H1 (cell line): ENCODE results near the gene SLC7A11. TPM values are rescaled to one million over a fixed set of nuclear protein-coding genes. Genes with fewer than 3 reads are reported as not detected.

ENCODE experiments used
- CTCF ChIA-PET: fragments of 300-600 bp; sonication (Branson Sonifier 250); formaldehyde crosslinking; loops from one replicate; lab custom pipeline; 2021; ENCODE audit not compliant: partially characterized antibody; lab: Charles Lee
- POLR2A ChIA-PET: fragments of 300-600 bp; sonication (Branson Sonifier 250); formaldehyde crosslinking; loops from one replicate; lab custom pipeline; 2021; ENCODE audit warnings: inconsistent platforms; ENCODE audit not compliant: partially characterized antibody; lab: Charles Lee
- DNase-seq, 2 experiments: peaks; one replicate each; pipeline versions ENCODE4 v3.0.0 to v3.0.0-alpha.2; 2010 to 2022; ENCODE audit warnings: low spot score in 2 of 2, low read depth in 1 of 2, mixed read lengths in 1 of 2
- FAIRE-seq: peaks from 2 replicates; lab custom pipeline; 2011; peaks lifted over from hg19 to GRCh38; lab: Jason Lieb, UNC
- H2AFZ ChIP-seq: 2 replicates; pipeline ENCODE4 v1.8.1; 2012; ENCODE audit warnings: low read length, inconsistent platforms
- H2AK5ac ChIP-seq: 2 replicates; pipeline ENCODE4 v1.6.1; 2013; ENCODE audit warnings: low read depth, low read length
- H2BK120ac ChIP-seq: replicated peaks from 2 replicates; pipeline ENCODE3; 2013; ENCODE audit warnings: low read depth, low read length, inconsistent platforms
- H2BK12ac ChIP-seq: 2 replicates; pipeline ENCODE4 v1.6.1; 2013; ENCODE audit warnings: low read depth, low read length
- H2BK15ac ChIP-seq: 2 replicates; pipeline ENCODE4 v1.6.1; 2013; ENCODE audit warnings: low read length
- H2BK20ac ChIP-seq: 2 replicates; pipeline ENCODE4 v1.6.1; 2013; ENCODE audit warnings: low read length
- H2BK5ac ChIP-seq: 2 replicates; pipeline ENCODE4 v1.6.1; 2013; ENCODE audit warnings: low read depth, low read length
- H3K14ac ChIP-seq: 2 replicates; pipeline ENCODE4 v1.6.1; 2013; ENCODE audit warnings: inconsistent platforms; ENCODE audit not compliant: insufficient read length
- H3K18ac ChIP-seq: 2 replicates; pipeline ENCODE4 v1.6.1; 2013; ENCODE audit warnings: low read length; ENCODE audit errors: extremely low read depth
- H3K23ac ChIP-seq: 2 replicates; pipeline ENCODE4 v1.6.1; 2013; ENCODE audit warnings: inconsistent platforms; ENCODE audit not compliant: insufficient read length
- H3K23me2 ChIP-seq: 2 replicates; pipeline ENCODE4 v1.6.1; 2013; ENCODE audit warnings: low read depth, low read length
- H3K27ac ChIP-seq: 2 replicates; pipeline ENCODE4 v1.6.1; 2011; ENCODE audit warnings: low read depth, low read length, inconsistent platforms
- H3K27me3 ChIP-seq, 4 experiments: replicated peaks in 1 of 4; 1 replicate in 1 of 4; 2 replicates in 3 of 4; pipeline versions ENCODE4 v1.6.1 to v1.8.1; 2011 to 2013; ENCODE audit warnings: low read length in 3 of 4, mild to moderate bottlenecking in 3 of 4, inconsistent platforms in 2 of 4, mixed read lengths in 2 of 4, moderate library complexity in 1 of 4; ENCODE audit not compliant: control insufficient read depth in 3 of 4, insufficient read depth in 3 of 4; ENCODE audit errors: extremely low read depth in 1 of 4
- H3K36me3 ChIP-seq, 4 experiments: 2 replicates each; pipeline versions ENCODE4 v1.6.1 to v1.8.1; 2011 to 2013; ENCODE audit warnings: mild to moderate bottlenecking in 4 of 4, low read length in 3 of 4, moderate library complexity in 2 of 4, control low read depth in 1 of 4, inconsistent platforms in 1 of 4; ENCODE audit not compliant: insufficient read depth in 4 of 4, control insufficient read depth in 2 of 4
- H3K4ac ChIP-seq: replicated peaks from 2 replicates; pipeline ENCODE3; 2013; ENCODE audit warnings: low read length, low read depth, mixed read lengths, inconsistent platforms; ENCODE audit not compliant: insufficient read length
- H3K4me1 ChIP-seq, 4 experiments: replicated peaks in 1 of 4; 1 replicate in 1 of 4; 2 replicates in 3 of 4; pipeline versions ENCODE4 v1.6.1 to v1.8.1; 2011 to 2013; ENCODE audit warnings: low read length in 3 of 4, inconsistent platforms in 2 of 4, mixed read lengths in 1 of 4; ENCODE audit not compliant: insufficient read depth in 4 of 4, control insufficient read depth in 3 of 4
- H3K4me2 ChIP-seq, 2 experiments: 2 replicates each; pipeline versions ENCODE4 v1.6.1 to v1.8.1; 2011 to 2013; ENCODE audit warnings: low read depth in 2 of 2, low read length in 2 of 2, control low read depth in 1 of 2, inconsistent platforms in 1 of 2, mild to moderate bottlenecking in 1 of 2; ENCODE audit not compliant: insufficient read depth in 1 of 2
- H3K4me3 ChIP-seq, 4 experiments: fragments of 200-600, 300-600 bp in 1 of 4; sonication (generic), shearing (Covaris generic), sonication (Bioruptor Twin) in 1 of 4; 2 replicates each; pipeline versions ENCODE4 v1.5.1 to v1.8.1; 2011 to 2016; ENCODE audit warnings: low read length in 4 of 4, low read depth in 3 of 4, control low read depth in 2 of 4, inconsistent platforms in 2 of 4, mild to moderate bottlenecking in 2 of 4, mixed read lengths in 1 of 4, moderate library complexity in 1 of 4; ENCODE audit not compliant: insufficient read depth in 2 of 4; ENCODE audit errors: extremely low read depth in 1 of 4
- H3K56ac ChIP-seq: replicated peaks from 2 replicates; pipeline ENCODE3; 2013; ENCODE audit warnings: low read depth, mild to moderate bottlenecking, mixed read lengths, low read length, inconsistent platforms; ENCODE audit not compliant: insufficient read length
- H3K79me1 ChIP-seq: 2 replicates; pipeline ENCODE4 v1.6.1; 2013; ENCODE audit warnings: low read depth, low read length, control low read depth
- H3K79me2 ChIP-seq, 2 experiments: 2 replicates each; pipeline versions ENCODE4 v1.6.1 to v1.8.1; 2012 to 2013; ENCODE audit warnings: low read length in 2 of 2, mild to moderate bottlenecking in 2 of 2, inconsistent platforms in 1 of 2; ENCODE audit not compliant: insufficient read depth in 2 of 2, control insufficient read depth in 1 of 2
- H3K9ac ChIP-seq, 4 experiments: replicated peaks in 1 of 4; 1 replicate in 1 of 4; 2 replicates in 3 of 4; pipeline versions ENCODE4 v1.6.1 to v1.8.1; 2011 to 2013; ENCODE audit warnings: low read depth in 3 of 4, low read length in 3 of 4, control low read depth in 2 of 4, mild to moderate bottlenecking in 2 of 4, moderate library complexity in 2 of 4, inconsistent platforms in 1 of 4; ENCODE audit errors: extremely low read depth in 1 of 4
- H3K9me3 ChIP-seq, 2 experiments: 2 replicates each; pipeline versions ENCODE4 v1.6.1 to v1.8.1; 2012 to 2013; ENCODE audit warnings: mild to moderate bottlenecking in 2 of 2, moderate library complexity in 2 of 2, control low read depth in 1 of 2, inconsistent platforms in 1 of 2, low read depth in 1 of 2, low read length in 1 of 2, mixed read lengths in 1 of 2; ENCODE audit not compliant: insufficient read depth in 2 of 2
- H4K20me1 ChIP-seq, 2 experiments: replicated peaks in 1 of 2; 2 replicates each; pipeline versions ENCODE3 to v1.8.1; 2011 to 2013; ENCODE audit warnings: inconsistent platforms in 2 of 2, low read length in 2 of 2, mild to moderate bottlenecking in 1 of 2; ENCODE audit not compliant: insufficient read depth in 2 of 2, control insufficient read depth in 1 of 2
- H4K5ac ChIP-seq: 2 replicates; pipeline ENCODE4 v1.6.1; 2013; ENCODE audit warnings: low read length, low read depth, mixed read lengths, inconsistent platforms; ENCODE audit not compliant: insufficient read length
- H4K8ac ChIP-seq: 2 replicates; pipeline ENCODE4 v1.8.0; 2013; ENCODE audit warnings: mild to moderate bottlenecking, moderate library complexity, low read length, inconsistent platforms; ENCODE audit not compliant: insufficient read depth; ENCODE audit errors: extremely low read depth
- H4K91ac ChIP-seq: replicated peaks from 2 replicates; pipeline ENCODE3; 2013; ENCODE audit warnings: low read length, mixed read lengths, inconsistent platforms; ENCODE audit not compliant: insufficient read length
- CBX5 ChIP-seq: fragments of 300-800, 300-1000 bp; sonication (generic); IDR thresholded peaks from 2 replicates; pipeline ENCODE4 v1.7.1; 2016; ENCODE audit warnings: antibody characterized with exemption, low read length, low read depth
- CREB1 ChIP-seq: IDR thresholded peaks from 2 replicates; pipeline ENCODE4 v1.6.1; 2012; ENCODE audit warnings: inconsistent platforms
- EGR1 ChIP-seq: IDR thresholded peaks from 2 replicates; pipeline ENCODE4 v1.6.1; 2011; ENCODE audit warnings: low read depth, low read length, borderline replicate concordance
- KDM1A ChIP-seq: fragments of 200-600, 300-600 bp; sonication (generic); IDR thresholded peaks from 2 replicates; pipeline ENCODE4 v1.7.1; 2016; ENCODE audit warnings: mild to moderate bottlenecking, low read length, borderline replicate concordance
- polyA plus RNA-seq, 7 experiments: library from polyadenylated mRNA; depleted of rRNA in 3 of 7; stranded (reverse) in 5 of 7; unstranded in 2 of 7; fragments of >200 nt in 5 of 7; fragments of 200-250 nt in 2 of 7; gene quantifications; 1 replicate in 5 of 7; 2 replicates in 1 of 7; 4 replicates in 1 of 7; pipeline versions ENCODE4 v1.2.1 to v1.2.3, GENCODE V29; 2011 to 2013; ENCODE audit warnings: missing spikeins in 2 of 7, mixed read lengths in 2 of 7
- total RNA-seq: library from RNA; stranded (reverse); fragmentation: NEBNext Ultra II Directional; extraction: Animal tissue kit (Norgen Biotek cat#: 25700); gene quantifications from 2 replicates; pipeline ENCODE4 v1.2.1, GENCODE V29; 2021

The SLC7A11 gene
- total and polyA plus RNA-seq, 2 of the 8 experiments (the other 6 are each of a cell fraction or from before 2014, with no cell fraction given), result 6.6 to 17.0 TPM

DNA sequence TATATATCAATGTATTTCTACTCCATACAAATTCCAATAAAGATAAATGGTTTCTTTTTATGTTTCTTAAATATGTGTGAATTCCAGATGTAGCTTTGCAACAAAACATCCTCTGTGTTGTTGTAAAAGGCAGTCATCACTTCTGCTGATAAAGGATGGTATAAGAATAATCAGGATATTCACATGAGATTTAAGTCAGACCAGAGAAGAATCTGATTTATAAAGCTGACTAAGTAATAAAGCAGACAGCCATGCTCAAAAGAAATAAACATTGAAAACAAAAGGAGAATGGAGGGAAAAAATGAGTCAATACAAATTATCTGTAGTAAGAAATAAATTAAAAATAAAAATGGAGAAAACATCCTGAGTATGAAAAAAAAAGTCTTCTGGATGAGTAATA, 27.0 kb upstream of the SLC7A11 start:
- no peaks in the 10 kb centered on the region for H3K9me3 ChIP-seq
- no peak overlapping the region for H4K91ac ChIP-seq
- H2BK20ac ChIP-seq, result no peak overlapping the region
- no peak overlapping the region for H3K4me3 ChIP-seq
- no peak overlapping the region for H2BK15ac ChIP-seq
- CTCF ChIA-PET, result interaction anchor here (0.7 kb wide), 1 partner anchor 84 kb away, joined by 3 read pairs; no protein-coding TSS in a partner anchor
- POLR2A ChIA-PET, result no interaction called here
- H2AFZ ChIP-seq, result no peak overlapping the region
- H3K14ac ChIP-seq, result no peak overlapping the region
- H4K5ac ChIP-seq, result no peak overlapping the region
- no peaks in the 10 kb centered on the region for H3K79me2 ChIP-seq
- no peaks in the 10 kb centered on the region for H3K36me3 ChIP-seq
- no peak overlapping the region for H4K8ac ChIP-seq
- H3K4ac ChIP-seq, result no peak overlapping the region
- H2BK120ac ChIP-seq, result no peak overlapping the region
- H2BK5ac ChIP-seq, result no peak overlapping the region
- H3K9ac ChIP-seq, result no peak overlapping the region
- no peaks in the 10 kb centered on the region for H3K4me1 ChIP-seq
- no peaks in the 10 kb centered on the region for H4K20me1 ChIP-seq
- H3K23ac ChIP-seq, result no peak overlapping the region
- no peak overlapping the region for H3K4me2 ChIP-seq
- no peak overlapping the region for H3K56ac ChIP-seq
- no peak overlapping the region for H3K27ac ChIP-seq
- DNase-seq (no peak), FAIRE-seq (no peak)
- TF ChIP-seq EGR1 (no peak), CREB1 (no peak), CBX5 (no peak), KDM1A (no peak)
- no peaks in the 10 kb centered on the region for H3K23me2 ChIP-seq
- H2BK12ac ChIP-seq, result no peak overlapping the region
- no peak overlapping the region for H3K18ac ChIP-seq
- H2AK5ac ChIP-seq, result no peak overlapping the region
- no peaks in the 10 kb centered on the region for H3K27me3 ChIP-seq
- H3K79me1 ChIP-seq, result no peaks in the 10 kb centered on the region
